Left forelimb (tissue), 1 donor: Measurements from ENCODE around the gene ASPG.

Experiments used
- DNase-seq: peaks from one replicate; pipeline ENCODE4 v3.0.0-alpha.2; 2018; ENCODE audit warnings: low spot score

The ASPG gene

DNA sequence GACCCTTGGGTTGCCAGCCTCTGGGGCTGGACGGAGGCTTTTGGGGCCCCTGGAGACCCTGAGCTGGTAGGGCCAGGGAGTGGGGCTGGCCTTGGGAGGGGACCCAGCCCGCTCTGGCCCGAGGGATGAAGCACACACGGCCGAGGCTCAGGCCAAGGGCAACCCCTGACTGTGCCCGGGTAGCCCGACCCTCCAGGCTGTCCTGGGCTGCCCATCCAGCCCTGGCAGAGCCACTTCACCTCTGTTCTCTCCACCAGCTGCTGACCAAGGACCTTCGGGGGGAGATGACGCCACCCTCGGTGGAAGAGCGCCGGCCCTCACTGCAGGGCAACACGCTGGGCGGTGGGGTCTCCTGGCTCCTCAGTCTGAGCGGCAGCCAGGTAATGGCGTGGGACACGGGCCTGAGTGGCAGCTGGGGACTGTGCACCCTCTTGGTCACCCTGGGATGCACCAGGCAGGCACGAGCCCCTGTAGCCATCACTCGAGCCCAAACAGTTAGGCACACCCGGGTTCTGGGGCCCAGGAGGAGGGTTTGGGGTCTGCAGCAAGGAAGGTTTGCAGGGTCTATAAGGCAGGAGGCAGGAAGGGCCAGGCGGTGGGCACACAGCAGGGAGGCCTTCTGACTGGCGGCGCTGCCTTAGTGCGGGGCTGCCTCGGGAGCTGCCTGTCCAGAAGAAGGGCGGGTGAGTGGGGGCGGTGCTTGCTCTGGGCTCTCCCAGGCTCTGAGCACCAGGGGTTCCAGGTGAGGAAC lies 19.7 kb downstream of the ASPG start:
- DNase-seq: no peak

GRCh38 chr14:104105822-104106470 lies 20.4 kb downstream of the ASPG start:
- DNase-seq: no peak

DNA sequence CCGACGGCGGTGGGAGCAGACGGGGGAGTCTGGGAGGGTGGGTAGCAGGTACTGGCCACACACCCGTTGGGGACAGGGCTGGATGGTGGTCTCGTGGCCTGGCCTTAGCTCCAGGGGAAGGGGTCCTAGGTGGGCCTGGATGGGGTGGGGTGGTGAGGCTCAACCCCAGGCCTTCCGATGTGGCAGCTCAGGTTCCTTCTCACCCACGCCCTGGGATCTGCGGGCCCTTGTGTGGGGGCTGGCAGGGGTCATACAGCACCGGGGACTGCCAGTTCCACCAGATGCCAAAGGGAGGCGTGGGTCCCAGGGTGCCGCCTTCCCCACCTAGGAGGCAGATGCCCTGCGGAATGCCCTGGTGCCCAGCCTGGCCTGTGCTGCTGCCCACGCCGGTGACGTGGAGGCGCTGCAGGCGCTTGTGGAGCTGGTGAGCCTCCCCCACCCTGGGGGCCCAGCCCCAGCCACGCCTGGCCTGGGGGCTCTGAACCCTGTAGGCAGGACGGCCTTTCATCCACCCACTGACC lies 21.0 kb downstream of the ASPG start:
- DNase-seq: no peak

DNA sequence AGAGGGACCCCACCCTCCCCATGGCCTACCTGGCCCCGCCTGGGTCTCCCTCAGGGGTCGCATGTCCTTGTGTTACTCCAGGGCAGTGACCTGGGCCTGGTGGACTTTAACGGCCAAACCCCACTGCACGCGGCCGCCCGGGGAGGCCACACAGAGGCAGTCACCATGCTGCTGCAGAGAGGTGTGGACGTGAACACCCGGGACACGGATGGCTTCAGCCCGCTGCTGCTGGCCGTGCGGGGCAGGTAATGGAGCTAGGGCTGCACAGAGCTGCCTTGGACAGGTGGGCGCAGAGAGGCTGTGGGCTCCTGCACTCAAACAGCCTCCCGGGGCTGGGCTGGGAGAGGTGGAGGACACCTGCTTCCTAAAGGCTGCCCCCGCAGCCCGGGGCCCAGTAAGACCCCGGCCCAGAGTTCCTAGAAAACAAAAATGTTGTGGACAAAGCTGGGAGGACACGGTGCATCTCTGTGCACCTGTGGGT lies 21.6 kb downstream of the ASPG start:
- no peak for DNase-seq

DNA sequence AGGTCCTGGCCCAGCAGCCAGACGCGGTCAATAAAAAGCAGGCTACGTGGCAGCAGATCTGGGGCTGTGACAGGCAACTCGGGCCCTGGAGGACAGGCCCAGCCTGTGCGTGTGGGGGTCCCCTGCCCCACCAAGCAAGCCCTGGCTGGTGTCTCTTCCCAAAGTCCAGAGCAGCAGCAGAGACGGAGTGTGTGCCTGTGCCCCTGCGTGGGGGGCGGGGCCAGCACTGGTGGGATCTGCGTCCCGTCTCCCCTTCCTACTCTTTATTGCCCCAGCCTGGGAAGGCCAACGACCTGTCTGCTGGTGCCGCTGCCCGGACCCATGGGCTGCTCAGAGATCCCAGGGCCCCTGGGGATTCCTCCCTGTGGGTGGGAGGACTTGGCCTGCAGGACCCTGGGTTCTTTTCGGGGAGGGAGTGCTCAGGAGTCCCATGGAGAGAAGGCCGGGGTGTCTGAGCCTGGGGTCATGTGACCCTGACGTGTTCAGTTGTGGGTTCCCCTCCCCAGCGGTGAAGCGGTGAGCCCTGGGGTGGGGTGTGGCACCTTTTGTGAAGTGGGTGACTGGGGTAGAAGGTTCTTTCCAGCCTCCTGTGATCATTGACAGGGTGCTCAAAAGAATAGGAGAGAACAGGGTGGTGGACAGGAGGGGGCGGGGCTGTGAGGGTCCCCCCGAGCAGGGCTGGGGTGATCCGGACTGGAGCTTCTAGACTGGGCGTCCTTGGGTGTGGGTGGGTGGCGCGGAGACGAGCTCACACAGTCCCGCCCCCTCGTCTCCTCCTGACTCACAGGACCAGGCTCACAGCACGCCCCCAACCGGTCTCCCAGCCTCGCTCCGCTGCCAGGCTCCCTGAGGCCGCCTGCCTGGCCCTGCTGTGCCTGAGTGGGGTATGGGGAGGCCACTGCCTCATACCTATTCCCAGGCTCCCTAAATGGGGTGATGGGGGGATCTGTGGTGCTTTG lies 22.4 kb downstream of the ASPG start:
- no peak for DNase-seq

DNA sequence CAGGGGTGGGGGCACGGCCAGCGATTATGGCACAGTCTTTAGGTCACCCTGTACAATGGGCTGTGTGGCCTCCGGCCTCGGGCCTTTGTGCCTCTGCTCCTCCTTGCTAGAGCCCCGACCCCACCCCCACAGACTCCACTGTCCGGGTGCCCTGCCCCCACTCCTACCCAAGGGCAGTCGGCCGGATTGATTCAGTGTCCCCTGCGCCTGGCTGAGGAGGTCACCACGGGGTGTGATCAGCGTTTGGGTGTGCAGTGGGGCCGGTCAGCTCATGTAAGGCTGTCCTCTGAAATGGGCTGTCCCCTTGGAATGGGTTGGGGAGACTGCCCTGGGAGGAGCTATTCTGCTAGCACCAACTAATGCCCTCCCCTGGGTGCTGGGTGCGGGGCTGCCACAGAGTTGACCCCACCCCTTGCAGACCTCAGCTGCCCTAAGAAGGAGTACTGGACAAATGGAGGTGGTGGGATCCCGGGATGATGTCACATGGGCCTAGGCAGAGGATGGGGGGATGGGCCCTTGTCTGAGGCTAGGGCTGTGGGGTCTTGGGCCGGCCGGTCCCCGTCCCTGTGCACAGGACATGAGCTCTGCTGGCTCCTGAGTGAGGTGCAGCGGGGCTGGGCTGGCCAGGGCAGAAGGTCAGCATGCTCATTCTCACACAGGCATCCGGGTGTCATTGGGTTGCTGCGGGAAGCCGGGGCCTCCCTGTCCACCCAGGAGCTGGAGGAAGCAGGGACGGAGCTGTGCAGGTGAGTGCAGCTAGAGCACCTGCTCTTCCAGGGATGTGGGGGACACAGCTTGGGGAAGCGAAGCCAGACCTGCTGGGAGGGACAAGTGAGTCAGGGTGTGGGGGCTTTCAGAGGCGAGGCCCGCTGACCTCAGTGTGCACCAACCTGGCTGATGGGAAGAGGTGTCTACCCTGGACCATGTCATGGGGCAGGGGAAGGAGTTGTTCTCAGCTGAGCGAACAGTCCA lies 23.4 kb downstream of the ASPG start:
- DNase-seq: no peak

DNA sequence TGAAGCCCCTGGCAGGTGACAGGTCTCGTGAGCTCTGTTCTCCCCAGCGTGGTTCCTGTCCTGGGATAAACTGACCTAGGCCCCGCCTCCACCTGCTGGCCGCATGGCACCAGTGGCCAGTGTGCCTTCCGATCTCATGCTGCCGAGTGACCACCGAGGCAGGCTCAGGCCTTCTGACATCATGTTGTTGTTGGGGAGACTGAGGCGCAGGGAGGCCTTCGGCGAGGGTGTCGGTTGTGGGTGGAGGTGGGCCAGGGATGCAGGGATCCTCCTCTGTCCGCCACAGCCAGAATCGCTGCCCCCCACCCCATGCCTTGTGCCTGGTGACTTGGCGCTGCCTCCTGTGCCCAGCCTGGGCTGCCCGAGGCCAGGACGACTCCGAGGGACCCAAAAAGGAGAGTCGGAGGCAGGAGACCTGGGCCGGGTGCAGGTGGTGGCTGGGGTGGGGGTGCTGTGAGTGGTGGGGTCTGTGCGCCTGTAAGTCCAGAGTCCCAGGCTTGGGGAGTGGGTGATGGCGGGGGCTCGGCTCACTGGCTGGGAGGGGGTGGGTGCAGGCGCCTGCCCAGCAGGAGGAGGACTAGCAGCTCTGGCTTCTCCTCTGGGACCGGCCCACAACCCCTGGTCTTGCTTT lies 24.3 kb downstream of the ASPG start:
- DNase-seq: no peak

DNA sequence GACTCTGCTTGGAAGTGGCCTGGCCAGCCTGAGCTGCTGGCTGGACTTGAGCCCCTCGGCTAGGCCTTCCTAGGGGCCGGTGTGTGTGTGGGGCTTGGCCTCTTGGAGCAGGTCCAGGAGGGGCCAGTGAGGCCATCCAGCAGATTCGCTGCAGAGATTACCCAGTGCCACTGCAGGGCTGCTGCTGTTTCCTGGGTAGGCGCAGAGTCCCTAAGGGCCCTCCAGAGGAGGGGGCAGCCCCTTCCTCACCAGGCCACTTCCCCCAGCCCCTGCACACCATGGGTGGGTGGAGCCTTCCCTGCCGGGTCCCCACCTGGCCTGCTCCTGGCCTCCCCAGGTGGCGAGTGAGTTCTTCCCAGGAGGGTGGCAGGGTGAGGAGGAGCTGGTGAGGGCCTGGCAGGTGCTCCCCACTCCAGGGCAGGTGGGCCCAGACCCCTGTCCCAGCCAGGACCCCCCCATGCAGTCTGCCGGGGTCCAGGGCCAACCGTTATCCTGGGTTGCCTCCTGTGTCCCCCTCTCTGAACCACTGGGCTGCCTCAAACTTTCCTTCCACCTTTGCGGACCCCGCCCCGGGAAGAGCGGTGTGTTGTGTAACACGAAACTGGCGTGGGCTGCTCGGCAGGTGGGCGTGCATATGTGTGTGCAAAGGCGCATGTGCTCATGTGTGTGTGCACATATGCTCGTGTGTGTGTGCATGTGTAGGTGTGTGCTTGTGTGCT lies 25.1 kb downstream of the ASPG start:
- DNase-seq: no peak

DNA sequence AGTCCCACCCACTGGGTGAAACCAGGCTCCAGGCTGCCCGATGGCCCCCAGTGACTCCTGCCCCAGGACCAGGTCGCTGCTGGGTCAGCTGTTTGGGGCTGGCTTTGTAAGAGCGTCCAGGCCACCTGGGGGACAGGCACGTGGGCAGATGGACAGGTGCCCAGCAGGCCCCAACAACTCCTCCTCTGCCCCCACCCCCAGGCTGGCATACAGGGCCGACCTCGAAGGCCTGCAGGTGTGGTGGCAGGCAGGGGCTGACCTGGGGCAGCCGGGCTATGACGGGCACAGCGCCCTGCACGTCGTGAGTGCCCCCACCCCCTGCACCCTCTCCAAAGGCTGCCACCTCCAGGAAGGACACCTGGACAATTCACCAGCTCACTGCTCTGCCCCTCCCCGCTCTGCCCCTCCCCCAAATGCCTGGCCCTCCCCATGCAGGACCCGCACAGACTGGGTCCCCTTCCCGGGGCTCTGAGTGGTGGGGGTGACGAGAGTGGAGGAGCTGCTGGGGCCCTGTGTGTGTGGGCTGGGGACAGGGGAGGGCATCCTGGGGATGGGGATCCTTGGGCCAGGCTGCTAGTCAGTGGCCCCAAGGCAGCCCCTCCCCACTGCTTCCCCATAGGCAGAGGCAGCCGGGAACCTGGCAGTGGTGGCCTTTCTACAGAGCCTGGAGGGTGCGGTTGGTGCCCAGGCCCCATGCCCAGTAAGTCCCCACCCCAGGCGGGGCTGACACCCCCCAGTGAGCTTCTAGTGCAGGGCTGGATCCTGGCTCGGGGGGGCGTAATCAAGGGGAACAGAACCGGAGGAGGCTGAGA lies 26.0 kb downstream of the ASPG start:
- no peak for DNase-seq

DNA sequence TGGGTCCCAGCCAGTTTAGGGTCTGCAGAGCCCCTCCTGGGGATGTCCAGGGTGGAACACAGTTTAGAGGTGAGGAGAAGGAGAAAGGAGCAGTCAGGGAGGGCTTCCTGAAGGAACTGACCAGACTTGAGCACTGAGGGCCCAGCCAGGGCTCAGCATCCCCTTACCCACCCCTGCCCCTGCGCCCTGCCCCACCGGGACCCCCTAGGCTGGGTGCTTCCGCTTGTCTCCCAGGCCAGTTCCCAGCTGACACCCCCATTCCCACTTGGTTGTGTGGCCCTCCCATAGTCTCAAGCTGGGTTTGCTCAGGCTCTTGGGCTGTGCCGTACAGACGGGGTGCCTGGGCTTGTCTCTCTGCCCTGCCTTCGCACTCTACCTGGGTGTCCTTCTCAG lies 26.6 kb downstream of the ASPG start:
- DNase-seq: no peak

DNA sequence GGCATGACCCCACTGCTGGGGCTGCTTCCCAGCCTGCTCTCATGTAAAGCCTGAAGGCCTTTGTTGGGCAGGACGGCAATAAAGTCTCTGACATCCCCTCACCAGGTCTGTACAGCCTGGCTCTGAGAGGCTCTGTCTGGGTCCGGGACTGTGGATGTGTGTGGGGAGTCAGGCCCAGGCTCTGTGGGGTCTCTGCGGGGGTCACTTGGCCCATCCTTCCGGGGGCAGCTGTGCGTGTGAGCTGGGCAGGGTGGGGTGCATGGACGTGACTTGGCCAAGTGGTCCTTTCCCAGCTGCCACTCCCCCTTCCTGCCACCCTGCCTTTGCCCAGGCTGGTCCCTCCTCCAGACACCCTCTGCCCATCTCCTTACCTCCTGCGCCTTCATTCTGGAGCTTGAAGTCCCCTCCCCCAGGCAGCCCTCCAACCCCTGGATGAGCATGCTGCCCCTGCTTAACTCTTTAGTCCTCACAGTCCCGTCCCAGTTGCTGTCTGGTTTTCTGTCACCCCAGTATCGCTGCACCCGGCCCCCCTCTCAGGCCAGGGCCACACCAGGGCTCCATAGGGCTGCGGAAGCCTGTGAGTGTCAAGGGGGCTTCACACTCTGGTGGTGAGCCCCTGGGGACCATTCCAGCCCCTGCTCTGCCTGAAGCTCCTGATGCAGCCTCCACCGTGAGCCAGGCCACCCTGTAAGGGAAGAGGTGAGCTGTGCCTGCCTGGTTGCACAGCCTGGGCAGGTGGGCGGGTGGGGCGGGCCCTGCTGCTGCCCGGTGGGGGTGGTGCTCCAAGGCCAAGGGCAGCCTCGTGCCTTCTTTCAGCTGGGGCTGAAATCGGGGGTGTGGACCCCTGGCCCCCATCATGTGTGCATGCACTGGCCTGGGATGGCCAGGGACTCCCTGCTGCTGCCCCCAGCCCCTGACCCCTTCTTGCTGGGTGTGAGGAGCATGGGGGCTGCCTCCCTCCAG lies 27.4 kb downstream of the ASPG start:
- no peak for DNase-seq

GRCh38 chr14:104113631-104114420 lies 28.3 kb downstream of the ASPG start:
- peak; percentile 57 for DNase-seq

GRCh38 chr14:104114421-104115130 lies 29.1 kb downstream of the ASPG start:
- peak; percentile 46 for DNase-seq

GRCh38 chr14:104115131-104115600 lies 29.7 kb downstream of the ASPG start:
- DNase-seq: no peak

- peak; percentile 58 for DNase-seq
Observed at GRCh38 chr14:104115691-104116287, 30.3 kb downstream of the ASPG start.

DNA sequence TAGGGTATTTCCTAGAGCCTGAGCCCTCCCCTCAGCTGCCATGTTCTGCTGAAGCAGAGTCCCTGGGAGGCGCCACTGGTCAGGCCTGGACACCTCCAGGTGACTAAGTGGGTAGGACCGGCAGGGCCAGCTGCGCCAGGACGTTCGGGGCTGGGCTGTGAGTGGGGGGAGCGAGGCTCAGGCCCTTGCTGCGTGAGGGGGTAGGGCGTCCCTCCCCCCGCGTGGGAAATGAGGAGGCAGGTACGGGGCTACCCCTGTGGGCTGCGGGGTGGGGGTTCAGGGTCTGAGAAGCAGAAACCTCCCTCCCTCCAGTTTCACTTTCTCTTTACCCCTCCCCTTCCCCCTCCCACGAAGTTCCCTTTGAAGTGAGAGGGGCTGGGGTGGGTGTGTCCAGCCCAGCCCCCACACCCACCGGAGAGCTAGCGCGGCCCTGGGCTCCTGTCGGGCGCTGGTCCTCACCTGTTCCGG lies 30.8 kb downstream of the ASPG start:
- DNase-seq: peak; percentile 51
